GM08714 (cell line): Measurements from ENCODE around the gene CYSTM1.
"Not testable (repeated sequence)": the region's sequence is repeated elsewhere in the genome, so short reads cannot be mapped to it uniquely, and the experiment has no call there.

ENCODE experiments used
- H3K4me3 ChIP-seq: fragments of 200-500 bp; sonication (Bioruptor generic); 2 replicates; pipeline ENCODE4 v1.5.1; 2014; ENCODE audit warnings: mild to moderate bottlenecking, low read length, inconsistent platforms
- ZNF274 ChIP-seq: IDR thresholded peaks from 2 replicates; pipeline ENCODE4 v1.6.1; 2012; ENCODE audit warnings: mild to moderate bottlenecking, low read depth, low read length

CYSTM1 gene

DNA sequence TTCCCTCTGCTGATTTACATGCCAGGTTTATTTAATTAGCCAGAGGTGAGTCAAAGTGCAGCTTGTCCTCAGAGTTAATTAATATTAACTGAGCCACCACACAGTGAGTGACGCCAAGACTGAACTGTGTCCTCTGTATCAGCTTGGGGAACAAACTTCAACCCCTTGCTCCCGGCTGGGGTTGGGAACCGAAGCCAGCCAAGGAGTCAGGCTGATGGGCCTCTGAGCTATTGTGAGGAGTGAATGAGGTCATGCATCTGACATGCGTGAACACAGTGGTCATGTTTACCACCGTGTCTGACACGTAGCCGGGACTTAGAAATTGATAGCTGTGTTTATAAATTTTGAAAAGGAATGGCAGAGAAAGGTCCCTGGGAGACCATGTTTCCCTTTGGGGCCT lies 32.1 kb upstream of the CYSTM1 start:
- no peak for TF ChIP-seq ZNF274
- no peak overlapping the region for H3K4me3 ChIP-seq

DNA sequence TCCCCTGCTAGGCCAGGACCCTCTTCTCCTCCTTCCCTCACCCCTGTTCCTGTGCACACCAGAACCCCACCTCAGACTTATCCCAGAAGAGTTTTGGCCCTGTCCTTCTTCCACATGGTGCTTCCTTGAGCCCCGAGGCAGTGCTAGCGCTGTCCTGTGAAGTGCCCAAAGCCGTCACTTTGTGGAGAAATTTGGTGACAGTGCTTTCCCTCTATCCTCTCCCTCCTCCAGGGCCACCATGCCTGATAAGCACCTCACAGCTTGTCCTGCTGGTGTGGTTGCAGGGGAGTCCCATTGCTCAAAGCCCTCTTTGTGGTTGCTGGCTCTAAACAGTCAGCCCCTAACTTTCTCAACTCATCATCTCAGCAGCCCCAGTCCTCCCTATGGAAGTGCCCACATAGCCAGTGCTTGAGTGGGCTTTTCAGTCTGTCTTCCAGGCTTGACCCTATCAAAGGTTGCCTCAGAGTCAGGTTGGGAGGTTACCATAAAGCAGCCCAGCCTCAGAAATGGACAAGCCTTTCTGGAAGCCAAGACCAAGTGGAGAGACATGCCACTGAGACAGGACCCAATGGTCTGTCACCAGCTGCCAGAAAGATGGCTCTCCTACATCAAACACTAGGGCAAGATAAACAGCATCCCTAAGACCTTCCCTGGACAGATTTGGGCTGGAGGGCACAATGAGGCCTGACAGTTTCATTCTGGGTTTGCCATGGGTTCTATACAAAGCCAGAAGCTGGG lies 31.3 kb upstream of the CYSTM1 start:
- no peak overlapping the region for H3K4me3 ChIP-seq
- no peak for TF ChIP-seq ZNF274

- no peak for TF ChIP-seq ZNF274
- no peak overlapping the region for H3K4me3 ChIP-seq
Observed at GRCh38 chr5:140145256-140145655, 29.7 kb upstream of the CYSTM1 start.

DNA sequence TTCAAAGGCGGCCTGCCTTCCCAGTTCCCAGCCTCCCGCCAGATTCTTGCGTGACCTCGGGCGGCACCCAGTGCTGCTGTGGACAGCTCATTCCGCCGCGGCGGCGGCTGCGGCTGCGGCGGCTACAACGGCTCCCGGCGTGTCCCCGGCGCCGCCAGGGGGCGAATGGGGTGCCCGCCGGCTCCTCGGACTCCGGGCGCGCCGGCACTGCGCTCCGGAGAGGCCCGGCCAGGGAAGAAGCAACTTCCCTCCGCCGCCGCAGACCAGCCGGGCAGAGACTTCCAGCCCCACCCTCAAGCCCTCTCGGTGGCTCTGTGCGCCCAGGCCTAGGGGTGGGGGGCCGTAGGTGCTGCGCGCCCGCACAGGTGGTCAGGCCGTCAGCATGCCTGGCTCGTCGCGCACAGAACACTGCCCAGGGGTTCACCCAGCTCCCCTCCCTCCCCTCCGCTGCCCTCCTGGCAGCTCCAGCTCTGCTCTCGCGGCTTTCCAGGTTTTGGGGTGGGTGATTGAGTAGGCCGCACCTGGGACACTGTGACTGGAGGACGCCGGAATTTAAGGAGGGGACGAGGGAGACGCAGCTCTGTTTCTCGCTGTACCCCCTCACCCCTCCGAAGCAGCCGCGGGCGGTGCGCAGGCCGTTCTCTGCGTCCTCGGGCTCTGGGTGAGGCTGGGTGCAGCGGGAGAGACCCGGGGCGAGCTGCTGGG lies 29.0 kb upstream of the CYSTM1 start:
- peak overlapping the region; percentile 7; the same call in 1 of the 2 replicates for H3K4me3 ChIP-seq
- no peak for TF ChIP-seq ZNF274

GRCh38 chr5:140146523-140146842 lies 28.5 kb upstream of the CYSTM1 start:
- no peak overlapping the region for H3K4me3 ChIP-seq
- TF ChIP-seq ZNF274 = no peak

GRCh38 chr5:140147460-140147859 lies 27.5 kb upstream of the CYSTM1 start:
- H3K4me3 ChIP-seq = no peak overlapping the region
- TF ChIP-seq ZNF274 = no peak

GRCh38 chr5:140148508-140148907 lies 26.5 kb upstream of the CYSTM1 start:
- TF ChIP-seq ZNF274 = no peak
- H3K4me3 ChIP-seq = no peak overlapping the region

DNA sequence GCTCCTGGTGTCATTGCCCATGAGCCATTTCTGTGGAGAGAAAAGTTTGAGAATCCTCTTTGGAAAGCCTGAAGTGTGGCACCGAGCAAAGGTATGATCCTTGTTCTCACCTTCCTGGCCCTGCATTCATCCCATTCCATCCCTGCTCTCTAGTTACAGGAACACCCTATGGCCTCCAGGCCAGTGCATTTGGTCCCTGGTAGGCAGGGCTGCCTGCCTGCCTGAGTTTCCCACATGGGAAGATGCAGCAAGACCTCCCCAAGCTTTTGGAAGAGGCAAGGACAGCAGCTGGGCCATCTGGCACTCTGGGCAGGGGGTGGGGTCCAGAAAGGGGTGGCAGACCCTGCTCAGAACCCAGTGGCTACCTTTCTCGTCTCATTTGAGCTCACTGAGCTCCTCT lies 24.8 kb upstream of the CYSTM1 start:
- no peak for TF ChIP-seq ZNF274
- H3K4me3 ChIP-seq = no peak overlapping the region

GRCh38 chr5:140151144-140152021 lies 23.6 kb upstream of the CYSTM1 start:
- no peak overlapping the region for H3K4me3 ChIP-seq
- no peak for TF ChIP-seq ZNF274

DNA sequence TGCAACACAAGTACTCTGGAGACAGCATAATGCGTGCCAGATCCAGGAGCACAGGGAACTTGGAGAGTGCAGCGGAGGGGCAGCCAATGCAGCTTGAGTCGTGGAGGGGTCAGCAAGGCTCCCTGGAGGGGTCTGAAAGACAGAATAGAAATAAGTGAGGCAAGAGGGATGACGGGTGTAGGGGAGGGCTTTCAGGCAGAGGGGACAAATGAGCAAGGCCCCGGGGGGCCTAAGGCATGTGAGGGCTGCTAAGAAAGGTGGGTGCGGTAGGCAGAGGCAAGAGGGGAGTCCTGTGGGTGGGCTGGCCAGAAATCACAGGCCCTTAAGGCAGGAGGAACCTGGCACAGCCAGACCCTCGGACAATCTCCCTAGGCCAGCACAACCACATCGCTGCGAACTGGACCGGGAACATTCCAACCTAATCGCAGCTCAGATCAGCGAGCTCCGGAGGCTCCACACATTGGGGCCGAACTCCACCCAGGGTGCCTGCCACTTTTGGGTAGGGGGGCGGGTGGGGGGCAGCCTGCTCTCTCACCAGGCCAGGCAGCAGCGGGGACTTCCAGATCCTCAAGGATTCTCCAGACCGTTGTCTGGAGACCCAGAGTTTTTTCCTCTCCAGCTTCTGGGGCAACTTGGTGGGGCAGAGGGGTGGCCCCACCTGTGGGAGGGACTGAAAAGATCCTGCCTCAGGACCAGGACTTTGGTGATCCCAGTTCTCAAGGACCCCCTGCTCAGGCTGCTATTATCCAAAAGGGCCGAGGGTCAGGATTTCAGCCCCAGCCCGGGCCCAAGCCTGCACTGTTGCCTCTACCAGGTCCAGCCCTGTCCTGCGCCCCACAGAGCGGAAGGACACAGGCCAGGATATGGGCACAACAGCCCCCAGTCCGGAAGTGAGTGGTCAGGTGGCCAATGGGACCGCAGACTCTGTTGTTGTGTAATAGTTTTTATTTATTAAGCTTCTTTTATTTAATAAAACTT lies 22.7 kb upstream of the CYSTM1 start:
- TF ChIP-seq ZNF274 = no peak
- H3K4me3 ChIP-seq = no peak overlapping the region

DNA sequence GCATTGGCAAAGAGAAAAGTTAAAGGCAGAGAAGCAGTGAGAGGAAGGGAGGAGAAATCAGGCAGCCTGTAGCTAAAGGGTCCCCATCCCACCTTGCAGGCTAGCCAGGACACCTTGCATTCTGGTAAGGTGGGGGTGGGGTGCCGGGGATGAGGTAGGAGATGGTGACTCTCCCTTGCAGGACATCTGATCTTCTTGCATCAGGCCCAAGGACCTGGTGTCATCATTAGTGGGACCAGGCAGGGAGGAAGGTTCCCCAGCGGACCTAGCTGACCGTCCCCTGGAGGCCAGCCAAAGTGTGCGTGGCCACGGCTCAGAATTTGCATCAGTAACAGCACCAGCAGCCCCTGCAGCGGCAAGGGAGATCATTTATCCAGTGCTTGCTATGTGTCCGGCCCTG lies 21.7 kb upstream of the CYSTM1 start:
- TF ChIP-seq ZNF274 = no peak
- H3K4me3 ChIP-seq = no peak overlapping the region

DNA sequence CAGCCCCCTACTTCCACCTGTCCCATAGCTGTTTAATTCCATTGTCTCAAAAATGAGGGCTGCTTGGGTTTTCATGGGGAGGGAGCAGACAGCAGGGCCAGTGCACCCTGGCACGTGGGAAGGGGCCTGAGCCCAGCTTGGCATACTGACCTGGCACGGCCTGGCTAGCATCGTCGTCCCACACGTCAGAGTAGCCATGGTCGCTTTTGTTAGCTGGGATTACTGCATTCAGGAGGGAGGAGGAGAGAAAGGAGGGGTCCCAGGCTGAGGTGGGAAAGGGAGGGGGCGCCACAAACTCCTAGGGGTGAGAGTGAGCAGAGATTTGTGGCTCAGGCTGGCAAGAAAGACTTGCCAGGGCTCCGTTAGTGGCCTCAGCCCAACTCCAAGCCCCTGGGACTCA lies 21.1 kb upstream of the CYSTM1 start:
- TF ChIP-seq ZNF274 = no peak
- no peak overlapping the region for H3K4me3 ChIP-seq

- not testable (repeated sequence) for H3K4me3 ChIP-seq
Observed at GRCh38 chr5:140154710-140155381, 20.1 kb upstream of the CYSTM1 start.
